Left lung (tissue), 10 donors: Measurements from ENCODE around the gene MMEL1. TPM values are rescaled to one million over a fixed set of nuclear protein-coding genes. Genes with fewer than 3 reads are reported as not detected.

Experiments used
- ATAC-seq: fragments of 200-7000 bp; cut with Tn5 transposase; one replicate; pipeline ENCODE4 v1.9.1; 2020; ENCODE audit warnings: moderate library complexity
- DNase-seq, 4 donors: peaks; one replicate each; pipeline ENCODE4 v3.0.0-alpha.2; 2013 to 2020
- H3K27ac ChIP-seq, 2 donors: fragments of 200-600 bp; sonication (generic) in 1 of 2; one replicate each; pipeline versions ENCODE4 v1.5.0 to v1.8.0; 2020 to 2021
- H3K27me3 ChIP-seq, 2 donors: fragments of 200-600 bp; sonication (generic) in 1 of 2; one replicate each; pipeline versions ENCODE4 v1.5.0 to v1.8.0; 2020 to 2021
- H3K36me3 ChIP-seq, 2 donors: fragments of 200-600 bp; sonication (generic) in 1 of 2; one replicate each; pipeline versions ENCODE4 v1.5.0 to v1.8.0; 2020 to 2021
- H3K4me1 ChIP-seq, 2 donors: fragments of 200-600 bp; one replicate each; pipeline ENCODE4 v1.8.0; 2021
- H3K4me3 ChIP-seq, 2 donors: fragments of 200-600 bp; sonication (generic) in 1 of 2; one replicate each; pipeline versions ENCODE4 v1.5.0 to v1.8.0; 2020 to 2021; ENCODE audit warnings: mild to moderate bottlenecking in 1 of 2
- H3K9me3 ChIP-seq, 2 donors: fragments of 200-600 bp; sonication (generic) in 1 of 2; one replicate each; pipeline versions ENCODE4 v1.5.0 to v1.8.0; 2020 to 2021
- CTCF ChIP-seq, 2 donors: fragments of 200-600 bp; sonication (generic) in 1 of 2; IDR thresholded peaks; one replicate each; pipeline versions ENCODE4 v1.5.0 to v1.8.0; 2021; ENCODE audit warnings: antibody characterized with exemption in 2 of 2
- intact Hi-C, 2 donors: fragments of 100-400 bp; cut with DNase I; formaldehyde crosslinking; loops; one replicate each; pipeline versions ENCODE4 v1.11.2 to v1.14.2; 2022
- polyA plus RNA-seq, 6 donors: library from polyadenylated mRNA; unstranded; fragments of 120-200 nt; gene quantifications; one replicate each; pipeline ENCODE4 v1.2.1, GENCODE V29; 2013; ENCODE audit not compliant: insufficient read length in 6 of 6
- total RNA-seq, 2 donors: library from RNA; stranded (reverse); fragmentation: NEBNext Ultra II Directional; extraction: Animal tissue kit (Norgen Biotek cat#: 25700); gene quantifications; one replicate each; pipeline ENCODE4 v1.2.1, GENCODE V29; 2021
- donor health status: DM: no; HTN: yes; CAD: no.
- donor health status: DM: no; HTN: no; CAD: no.

Gene MMEL1
- total and polyA plus RNA-seq, 8 donors = 3.4 to 9.1 (median 3.9) TPM

- intact Hi-C loops = no loop called here
Measured at GRCh38 chr1:2587071-2587859, 45.6 kb downstream of the MMEL1 start.

GRCh38 chr1:2586154-2587070, 46.4 kb downstream of the MMEL1 start, which contains the start of gene PRXL2B:
TSS of gene PRXL2B (plus strand) at chr1:2586777. CDS start at chr1:2586886, 109 bp downstream.
- peaks cover 21 to 53% of the 10 kb centered on the region in 2 donors for H3K4me1 ChIP-seq
- DNase-seq = peak; percentile 97 to 100 (median 100)
- H3K4me3 ChIP-seq = peak within 1 kb of the TSS; percentile 82 to 87
- no peaks in the 10 kb centered on the region for H3K9me3 ChIP-seq
- H3K27me3 ChIP-seq = peaks cover 0 to 10% of the 10 kb centered on the region in 2 donors
- H3K27ac ChIP-seq = peak within 1 kb of the TSS; percentile 97 to 98
- no peak for TF ChIP-seq CTCF (IDR thresholded peaks at IDR 0.05)
- ATAC-seq = peak; percentile 91
- peaks cover 0 to 17% of the 10 kb centered on the region in 2 donors for H3K36me3 ChIP-seq
- intact Hi-C loops = no loop called here

More at GRCh38 chr1:2587071-2587859, 45.6 kb downstream of the MMEL1 start:
- Histone ChIP-seq H3K27me3 (peaks cover 0 to 10% of the 10 kb centered on the region in 2 donors), H3K36me3 (peaks cover 0 to 17% of the 10 kb centered on the region in 2 donors), H3K27ac (peak overlapping the region in 1 of 2 donors; percentile 98), H3K4me3 (peak overlapping the region; percentile 75 to 82), H3K4me1 (peaks cover 21 to 44% of the 10 kb centered on the region in 2 donors), H3K9me3 (no peaks in the 10 kb centered on the region)
- ATAC-seq (no peak), DNase-seq (peak in 1 of 4 donors; percentile 89)
- TF ChIP-seq CTCF (IDR thresholded peaks at IDR 0.05) = no peak

- Histone ChIP-seq H3K4me3 (peak overlapping the region; percentile 82 to 87), H3K36me3 (peaks cover 0 to 17% of the 10 kb centered on the region in 2 donors), H3K4me1 (peaks cover 21 to 59% of the 10 kb centered on the region in 2 donors), H3K27ac (peak overlapping the region; percentile 97 to 98), H3K27me3 (peaks cover 0 to 10% of the 10 kb centered on the region in 2 donors), H3K9me3 (no peaks in the 10 kb centered on the region)
- intact Hi-C loops = no loop called here
- no peak for TF ChIP-seq CTCF (IDR thresholded peaks at IDR 0.05)
- ATAC-seq (peak; percentile 43), DNase-seq (peak; percentile 42 to 87 (median 72))
Measured at GRCh38 chr1:2585318-2586092, 47.3 kb downstream of the MMEL1 start.

GRCh38 chr1:2584686-2585317, 48.0 kb downstream of the MMEL1 start:
- Histone ChIP-seq H3K9me3 (no peaks in the 10 kb centered on the region), H3K36me3 (peaks cover 0 to 14% of the 10 kb centered on the region in 2 donors), H3K27me3 (peaks cover 0 to 10% of the 10 kb centered on the region in 2 donors), H3K4me3 (peak overlapping the region in 1 of 2 donors; percentile 82), H3K4me1 (peaks cover 21 to 60% of the 10 kb centered on the region in 2 donors), H3K27ac (peak overlapping the region; percentile 97 to 98)
- ATAC-seq (no peak), DNase-seq (no peak)
- no peak for TF ChIP-seq CTCF (IDR thresholded peaks at IDR 0.05)
- intact Hi-C loops = no loop called here
